GM20431 (cell line): ENCODE data around the gene BBIP1.

Experiments
- in situ Hi-C: fragments of 300-500 bp; cut with MseI, MboI; formaldehyde crosslinking; loops from one replicate; pipeline ENCODE4 v1.15.0; 2020; ENCODE audit warnings: low sequenced_read_pairs; ENCODE audit not compliant: unreplicated experiment

Gene BBIP1

GRCh38 chr10:110850099-110850498, 68.9 kb downstream of the BBIP1 start:
- in situ Hi-C loops, result no loop called here
